ENCODE measurements around the gene PACSIN1.

PACSIN1 gene

DNA sequence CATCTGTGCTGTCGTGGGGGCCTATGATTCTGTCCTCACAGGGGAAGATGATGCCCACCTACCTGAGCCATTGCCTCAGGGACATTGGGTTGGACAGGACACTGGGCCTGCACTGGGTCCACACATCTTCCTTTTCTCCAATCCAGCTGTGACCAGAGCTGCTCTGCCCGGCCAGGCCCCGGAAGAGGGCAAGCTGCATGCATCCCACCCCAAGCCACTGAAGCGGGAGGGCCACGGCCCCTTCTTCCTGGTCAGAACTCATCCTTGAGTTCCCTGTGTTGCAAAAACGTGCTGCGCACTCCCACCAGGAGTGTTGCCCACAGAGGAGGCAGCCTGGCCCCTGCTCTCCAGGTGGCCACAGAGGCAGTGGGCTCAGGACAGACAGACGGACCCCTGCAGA lies 52.1 kb downstream of the PACSIN1 start:
- no peak for DNase-seq (ENCODE audit: low read depth)
- H3K4me3 ChIP-seq (ENCODE audit: low read depth, low read length) = no peak overlapping the region
- TF ChIP-seq, protein P1, sequence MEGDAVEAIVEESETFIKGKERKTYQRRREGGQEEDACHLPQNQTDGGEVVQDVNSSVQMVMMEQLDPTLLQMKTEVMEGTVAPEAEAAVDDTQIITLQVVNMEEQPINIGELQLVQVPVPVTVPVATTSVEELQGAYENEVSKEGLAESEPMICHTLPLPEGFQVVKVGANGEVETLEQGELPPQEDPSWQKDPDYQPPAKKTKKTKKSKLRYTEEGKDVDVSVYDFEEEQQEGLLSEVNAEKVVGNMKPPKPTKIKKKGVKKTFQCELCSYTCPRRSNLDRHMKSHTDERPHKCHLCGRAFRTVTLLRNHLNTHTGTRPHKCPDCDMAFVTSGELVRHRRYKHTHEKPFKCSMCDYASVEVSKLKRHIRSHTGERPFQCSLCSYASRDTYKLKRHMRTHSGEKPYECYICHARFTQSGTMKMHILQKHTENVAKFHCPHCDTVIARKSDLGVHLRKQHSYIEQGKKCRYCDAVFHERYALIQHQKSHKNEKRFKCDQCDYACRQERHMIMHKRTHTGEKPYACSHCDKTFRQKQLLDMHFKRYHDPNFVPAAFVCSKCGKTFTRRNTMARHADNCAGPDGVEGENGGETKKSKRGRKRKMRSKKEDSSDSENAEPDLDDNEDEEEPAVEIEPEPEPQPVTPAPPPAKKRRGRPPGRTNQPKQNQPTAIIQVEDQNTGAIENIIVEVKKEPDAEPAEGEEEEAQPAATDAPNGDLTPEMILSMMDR (IDR thresholded peaks at IDR 0.05; ENCODE audit: insufficient read depth, low read depth, low read length, missing control alignments) = no peak

DNA sequence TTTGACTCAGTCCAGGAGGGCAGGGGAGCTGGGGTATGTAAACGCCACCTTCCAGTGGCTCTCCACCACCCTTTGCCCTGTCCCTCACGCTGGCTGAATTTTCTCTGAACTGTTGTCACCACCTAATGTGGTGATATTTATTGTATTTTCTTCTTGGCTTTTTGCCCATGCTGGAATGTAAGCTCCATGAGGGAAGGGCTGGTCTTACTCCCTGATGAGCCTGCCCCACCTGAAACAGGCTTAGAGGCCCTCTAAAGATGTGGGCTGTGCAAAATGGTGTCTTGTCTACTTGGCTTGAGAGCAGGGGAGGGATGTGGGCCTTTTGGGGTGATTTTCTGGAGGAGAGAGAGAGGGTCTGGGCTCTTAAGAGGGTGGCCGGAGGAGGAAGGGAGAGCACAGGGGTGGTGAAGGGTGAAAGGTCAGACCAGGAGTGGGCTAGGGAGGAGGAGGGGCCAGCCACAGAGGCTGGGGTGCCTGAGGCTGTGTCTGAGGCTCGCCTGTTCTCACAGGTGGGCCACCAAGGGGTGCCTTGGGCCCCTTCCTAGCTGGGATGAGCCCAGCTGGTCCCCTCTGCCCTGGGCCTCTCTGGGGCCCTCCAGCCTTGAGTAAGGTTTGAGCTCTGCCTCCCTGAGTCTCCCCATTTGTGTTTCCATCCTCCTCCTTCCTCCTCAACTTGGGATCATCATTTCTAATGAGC lies 52.9 kb downstream of the PACSIN1 start:
- TF ChIP-seq, protein P1 (IDR thresholded peaks at IDR 0.05; ENCODE audit: insufficient read depth, low read depth, low read length, missing control alignments) = no peak
- DNase-seq (ENCODE audit: low read depth) = no peak
- H3K4me3 ChIP-seq (ENCODE audit: low read depth, low read length) = no peak overlapping the region

DNA sequence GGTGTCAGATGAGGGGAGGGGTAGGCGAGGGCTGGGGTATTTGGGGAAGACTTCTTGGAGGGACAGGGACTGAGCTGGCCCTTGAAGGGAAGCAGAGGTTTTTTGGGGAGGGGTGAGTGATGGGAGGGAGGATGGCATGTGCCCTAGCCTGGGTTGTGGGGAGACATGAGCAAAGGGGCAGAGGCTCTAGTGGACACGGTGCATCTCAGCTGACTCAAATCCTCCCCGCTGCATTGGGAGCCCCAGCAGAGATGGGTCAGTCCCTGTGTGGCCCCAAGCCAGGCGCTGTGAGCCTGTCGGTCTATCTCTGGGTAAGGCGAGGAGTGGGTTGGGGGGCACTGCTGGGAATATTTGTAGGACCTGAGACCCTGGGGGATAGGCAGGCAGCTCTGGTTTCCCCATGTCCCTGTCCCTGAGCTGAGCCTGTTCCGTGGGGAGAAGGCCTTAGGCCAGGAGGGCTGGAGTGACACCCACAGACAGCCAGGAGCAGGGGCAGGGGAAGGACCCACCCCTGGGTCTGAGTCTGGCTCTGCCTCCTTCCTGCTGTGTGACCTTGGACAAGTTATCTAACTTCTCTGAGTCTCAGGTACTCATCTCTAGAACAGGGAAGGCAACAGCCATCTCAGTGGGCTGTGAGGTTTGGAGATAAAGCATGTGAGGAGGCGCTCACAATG lies 54.2 kb downstream of the PACSIN1 start:
- DNase-seq (ENCODE audit: low read depth) = no peak
- TF ChIP-seq, protein P1 (IDR thresholded peaks at IDR 0.05; ENCODE audit: insufficient read depth, low read depth, low read length, missing control alignments) = no peak

DNA sequence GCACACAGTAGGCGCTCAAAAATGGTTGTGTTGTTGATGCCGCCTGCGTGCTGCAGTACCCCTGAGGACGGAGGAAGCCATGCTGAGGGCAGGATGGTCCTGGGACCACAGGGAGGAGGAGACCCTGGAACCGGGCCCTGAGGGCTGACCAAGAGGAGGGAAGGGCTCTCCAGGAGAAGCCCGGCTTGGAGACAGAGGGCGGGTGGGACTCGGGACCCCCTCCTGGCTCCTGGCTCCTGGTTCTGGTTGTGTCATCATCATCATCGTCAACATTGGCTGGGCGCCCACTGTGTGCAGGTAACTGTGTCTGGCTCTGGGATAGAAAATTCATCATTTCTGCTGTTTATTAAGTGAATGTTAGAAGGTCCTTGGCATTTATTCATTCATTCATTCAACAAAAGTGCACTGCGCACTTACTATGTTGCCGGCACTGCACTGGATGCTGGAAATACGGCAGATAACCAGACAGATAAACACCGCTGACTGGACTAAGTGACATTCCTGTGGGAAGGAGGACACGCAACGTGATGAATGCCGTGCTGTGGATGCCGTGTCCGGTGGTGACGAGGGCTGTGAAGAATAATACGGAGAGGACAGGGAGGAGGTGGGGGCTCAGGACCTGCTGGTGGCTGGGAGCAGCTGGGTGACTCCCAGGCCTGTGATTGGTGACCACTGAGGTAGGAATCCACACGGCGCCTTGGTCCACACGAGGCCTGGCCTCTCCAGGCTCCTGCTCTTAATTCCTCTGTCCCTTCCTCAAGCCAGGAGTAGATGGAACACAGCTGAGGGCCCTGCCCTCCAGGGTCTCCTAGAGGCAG lies 55.0 kb downstream of the PACSIN1 start:
- DNase-seq (ENCODE audit: low read depth) = no peak
- TF ChIP-seq, protein P1 (IDR thresholded peaks at IDR 0.05; ENCODE audit: insufficient read depth, low read depth, low read length, missing control alignments) = no peak
- H3K4me3 ChIP-seq (ENCODE audit: low read depth, low read length) = no peak overlapping the region

More for the DNA sequence above, 54.2 kb downstream of the PACSIN1 start:
- no peak overlapping the region for H3K4me3 ChIP-seq (ENCODE audit: low read depth, low read length)

DNA sequence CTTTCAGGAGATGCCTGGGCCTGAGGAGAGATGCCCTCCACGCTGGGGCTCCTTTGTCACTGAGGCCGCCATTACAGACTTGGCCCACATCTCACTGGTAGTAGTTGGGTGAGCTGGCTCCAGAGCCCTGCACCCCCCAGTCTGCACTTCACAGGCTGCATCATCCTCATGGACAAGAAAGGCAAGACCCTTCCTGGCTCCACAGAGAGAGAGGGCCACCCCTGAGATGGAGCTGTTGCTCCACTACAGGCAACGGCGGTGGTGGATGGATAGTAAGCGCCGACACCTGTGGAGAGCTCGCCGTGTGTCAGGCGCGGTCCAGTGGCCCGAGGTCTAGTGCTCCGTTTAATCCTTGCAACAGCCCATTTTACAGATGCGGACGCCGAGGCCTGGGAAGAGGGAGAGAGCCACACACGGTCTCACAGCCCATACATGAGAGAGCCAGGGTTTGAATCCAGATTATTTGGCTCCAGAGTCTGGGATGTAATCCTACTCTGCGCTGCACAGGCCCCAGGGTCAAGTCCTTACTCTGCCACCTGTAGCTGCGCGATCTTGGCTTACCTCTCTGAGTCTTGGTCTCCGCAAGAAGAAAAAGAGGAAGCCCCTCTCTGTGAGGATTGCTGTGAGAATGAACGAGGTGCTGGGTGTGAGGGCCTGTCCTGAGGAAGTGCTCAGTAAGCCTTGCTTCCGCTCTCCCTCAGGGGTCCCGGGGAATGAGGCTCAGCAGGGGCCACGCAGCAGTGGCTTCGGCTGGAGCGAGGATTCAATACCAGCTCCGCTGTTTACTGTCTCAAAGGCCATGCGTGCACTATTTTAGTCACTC lies 55.8 kb downstream of the PACSIN1 start:
- DNase-seq (ENCODE audit: low read depth) = no peak
- no peak overlapping the region for H3K4me3 ChIP-seq (ENCODE audit: low read depth, low read length)
- TF ChIP-seq, protein P1 (IDR thresholded peaks at IDR 0.05; ENCODE audit: insufficient read depth, low read depth, low read length, missing control alignments) = no peak

DNA sequence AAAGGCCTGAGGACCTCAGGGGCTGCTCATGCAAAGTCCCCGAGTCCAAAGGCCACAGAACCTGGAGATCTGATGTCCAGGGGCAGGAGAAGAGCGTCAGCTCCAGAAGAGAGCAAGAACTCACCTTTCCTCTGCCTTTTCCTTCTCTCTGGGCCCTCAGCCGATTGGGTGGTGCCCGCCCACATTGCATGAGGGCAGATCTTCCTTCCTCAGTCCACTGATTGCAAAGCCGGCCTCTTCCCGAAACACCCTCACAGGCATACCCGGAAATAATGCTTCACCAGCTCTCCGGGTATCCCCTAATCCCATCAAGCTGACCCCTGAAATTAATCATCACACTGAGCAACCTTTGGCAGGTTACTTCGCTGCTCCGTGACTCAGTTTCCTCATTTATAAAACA lies 56.9 kb downstream of the PACSIN1 start:
- no peak for DNase-seq (ENCODE audit: low read depth)
- no peak overlapping the region for H3K4me3 ChIP-seq (ENCODE audit: low read depth, low read length)
- TF ChIP-seq, protein P1 (IDR thresholded peaks at IDR 0.05; ENCODE audit: insufficient read depth, low read depth, low read length, missing control alignments) = no peak

Data from GM12865 (cell line).